B cell (primary cell): ENCODE results near the gene CCDC138. TPM values are rescaled to one million over a fixed set of nuclear protein-coding genes. Genes with fewer than 3 reads are reported as not detected.

Source experiments
- ATAC-seq: fragments of 200-7000 bp; cut with Tn5 transposase; one replicate; pipeline ENCODE4 v1.10.0; 2021; ENCODE audit warnings: low read depth, mild to moderate bottlenecking, moderate number of reproducible peaks, moderate library complexity
- CTCF ChIA-PET: fragments of 350-600 bp; sonication (Branson Sonifier 250); formaldehyde crosslinking; loops from one replicate; lab custom pipeline; 2021; ENCODE audit warnings: antibody characterized with exemption, inconsistent platforms; lab: Charles Lee
- POLR2A ChIA-PET: fragments of 350-600 bp; sonication (Branson Sonifier 250); formaldehyde crosslinking; loops from one replicate; lab custom pipeline; 2021; ENCODE audit warnings: antibody characterized with exemption; lab: Charles Lee
- DNase-seq: peaks from one replicate; pipeline ENCODE4 v3.0.0; 2013
- H2AFZ ChIP-seq: 2 replicates; pipeline ENCODE4 v1.6.1; 2012; ENCODE audit warnings: mild to moderate bottlenecking, low read depth, low read length; ENCODE audit not compliant: insufficient read depth, poor library complexity, severe bottlenecking
- H3K27ac ChIP-seq, 2 donors: 1 replicate in 1 of 2; 2 replicates in 1 of 2; pipeline ENCODE4 v1.5.1; 2012 to 2013; ENCODE audit warnings: low read length in 2 of 2, mild to moderate bottlenecking in 2 of 2, moderate library complexity in 1 of 2
- H3K27me3 ChIP-seq, 4 experiments: fragments of 200-600 bp in 1 of 4; sonication (generic) in 1 of 4; replicated peaks in 1 of 4; 1 replicate in 2 of 4; 2 replicates in 2 of 4; pipeline versions ENCODE4 v1.6.1 to v1.7.0; 2013 to 2016; ENCODE audit warnings: low read length in 3 of 4, mild to moderate bottlenecking in 2 of 4, mixed read lengths in 1 of 4, moderate library complexity in 1 of 4; ENCODE audit not compliant: insufficient read depth in 4 of 4, control insufficient read depth in 3 of 4; ENCODE audit errors: control extremely low read depth in 1 of 4
- H3K36me3 ChIP-seq, 2 experiments: replicated peaks in 1 of 2; 1 replicate in 1 of 2; 2 replicates in 1 of 2; pipeline versions ENCODE4 v1.6.1 to v1.7.1; 2013; ENCODE audit warnings: low read length in 1 of 2; ENCODE audit not compliant: insufficient read depth in 2 of 2, control insufficient read depth in 1 of 2; ENCODE audit errors: control extremely low read depth in 1 of 2, extremely low read depth in 1 of 2
- H3K4me1 ChIP-seq, 2 donors: fragments of 200-600 bp in 1 of 2; sonication (generic) in 1 of 2; 1 replicate in 1 of 2; 2 replicates in 1 of 2; pipeline versions ENCODE4 v1.5.1 to v1.6.1; 2013 to 2017; ENCODE audit warnings: low read length in 2 of 2; ENCODE audit not compliant: control insufficient read depth in 2 of 2, insufficient read depth in 2 of 2
- H3K4me2 ChIP-seq: replicated peaks from 2 replicates; pipeline ENCODE3; 2012; ENCODE audit warnings: mild to moderate bottlenecking, low read depth, low read length; ENCODE audit not compliant: poor library complexity, severe bottlenecking
- H3K4me3 ChIP-seq, 5 experiments: fragments of 200-600 bp in 1 of 5; sonication (generic) in 1 of 5; 1 replicate in 3 of 5; 2 replicates in 2 of 5; pipeline versions ENCODE4 v1.5.1 to v1.7.0; 2011 to 2016; ENCODE audit warnings: low read length in 4 of 5, mild to moderate bottlenecking in 4 of 5, low read depth in 2 of 5, control low read depth in 1 of 5, moderate library complexity in 1 of 5; ENCODE audit not compliant: insufficient read depth in 1 of 5; ENCODE audit errors: control extremely low read depth in 1 of 5, extremely low read depth in 1 of 5
- H3K79me2 ChIP-seq: fragments of 200-600 bp; sonication (generic); one replicate; pipeline ENCODE4 v1.6.0; 2016; ENCODE audit warnings: low read length; ENCODE audit not compliant: control insufficient read depth, insufficient read depth
- H3K9ac ChIP-seq: fragments of 200-600 bp; sonication (generic); 2 replicates; pipeline ENCODE4 v1.6.1; 2017; ENCODE audit warnings: mild to moderate bottlenecking, low read length, moderate library complexity
- H3K9me3 ChIP-seq, 3 donors: one replicate each; pipeline versions ENCODE4 v1.6.1 to v1.7.1; 2013; ENCODE audit warnings: low read length in 2 of 3; ENCODE audit not compliant: control insufficient read depth in 2 of 3, insufficient read depth in 1 of 3; ENCODE audit errors: control extremely low read depth in 1 of 3
- H4K20me1 ChIP-seq: 2 replicates; pipeline ENCODE4 v1.6.0; 2012; ENCODE audit warnings: mild to moderate bottlenecking, low read length; ENCODE audit not compliant: insufficient read depth, control insufficient read depth, poor library complexity, severe bottlenecking
- H3K27ac Mint-ChIP-seq: one replicate; pipeline ENCODE4 v1.8.0; 2021; ENCODE audit warnings: mixed read lengths
- H3K27me3 Mint-ChIP-seq: one replicate; pipeline ENCODE4 v1.8.0; 2021; ENCODE audit warnings: mixed read lengths
- H3K4me1 Mint-ChIP-seq: one replicate; pipeline ENCODE4 v1.8.0; 2021; ENCODE audit warnings: mixed read lengths
- H3K4me3 Mint-ChIP-seq: one replicate; pipeline ENCODE4 v1.8.0; 2021; ENCODE audit warnings: mixed read lengths
- H3K9me3 Mint-ChIP-seq: one replicate; pipeline ENCODE4 v1.8.0; 2022; ENCODE audit warnings: mixed read lengths; ENCODE audit not compliant: insufficient read depth
- EZH2 ChIP-seq: IDR thresholded peaks from 2 replicates; pipeline ENCODE4 v1.6.1; 2012; ENCODE audit warnings: borderline replicate concordance, low read depth, mild to moderate bottlenecking, moderate library complexity, low read length; ENCODE audit not compliant: insufficient read depth, poor library complexity, severe bottlenecking
- WGBS: methylation state at CpG from one replicate; pipeline ENCODE4 v1.1.5; 2013; ENCODE audit warnings: missing lambda C conversion rate; ENCODE audit not compliant: insufficient coverage; 5-methylcytosine and 5-hydroxymethylcytosine counted together
- intact Hi-C: fragments of 100-400 bp; cut with micrococcal nuclease; formaldehyde crosslinking; loops from one replicate; pipeline ENCODE4 v1.10.0; 2022
- polyA plus RNA-seq: library from polyadenylated mRNA; depleted of rRNA; stranded (reverse); fragments of >200 nt; gene quantifications from 2 replicates; pipeline ENCODE4 v1.2.3, GENCODE V29; 2012
- total RNA-seq, 2 donors: library from RNA; stranded (reverse); fragments of 120-200 nt in 1 of 2; gene quantifications; 1 replicate in 1 of 2; 2 replicates in 1 of 2; pipeline versions ENCODE4 v1.2.3 to v1.2.4, GENCODE V29; 2013 to 2022
- TF ChIP-seq, protein P1 (sequence below): fragments of 200-600 bp; IDR thresholded peaks from one replicate; pipeline ENCODE4 v1.8.0; 2022; ENCODE audit warnings: antibody characterized with exemption, mild to moderate bottlenecking

The CCDC138 gene
- total and polyA plus RNA-seq, 2 donors (not counting 1 experiment from before 2014, with no cell fraction given) = 3.3 to 16.3 TPM

DNA sequence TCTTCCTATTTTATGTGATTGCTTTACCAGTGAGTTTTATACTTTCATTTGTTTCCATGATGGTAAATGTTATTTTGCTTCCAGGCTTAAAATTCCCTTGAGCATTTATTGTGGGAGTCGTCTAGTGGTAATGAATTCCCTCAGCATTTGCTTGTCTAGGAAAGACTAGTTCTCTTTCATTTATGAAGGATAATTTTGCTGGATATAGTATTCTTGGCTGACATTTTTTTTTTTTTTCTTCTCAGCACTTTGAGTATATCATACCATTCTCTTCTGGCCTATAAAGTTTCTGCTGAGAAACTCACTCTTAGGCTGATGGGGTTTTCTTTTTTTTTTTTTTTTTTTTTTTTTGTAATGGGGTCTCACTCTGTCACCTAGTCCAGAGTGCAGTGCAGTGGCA lies 103.3 kb downstream of the CCDC138 start:
- ATAC-seq = no peak
- H3K27ac Mint-ChIP-seq = no peak overlapping the region
- H3K79me2 ChIP-seq = no peaks in the 10 kb centered on the region

DNA sequence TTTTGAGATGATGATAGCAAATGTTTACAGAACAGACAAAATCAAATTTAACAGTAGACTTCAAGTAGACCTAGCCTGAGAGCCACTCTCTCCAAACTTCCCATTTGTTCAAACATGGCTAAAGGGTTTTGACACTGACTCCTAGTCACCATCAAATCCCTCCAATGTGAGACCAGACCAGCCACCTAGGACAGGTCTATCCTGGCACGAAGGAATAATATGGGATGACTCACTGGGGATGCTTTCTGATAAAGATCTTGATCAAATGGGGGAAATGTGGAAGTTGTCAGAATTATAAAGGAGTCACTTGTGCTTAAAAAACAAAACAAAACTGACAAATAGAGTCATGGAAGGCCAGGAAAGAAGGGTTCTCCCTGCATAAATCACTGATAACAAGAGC lies 106.7 kb downstream of the CCDC138 start:
- H3K27me3 ChIP-seq = no peaks in the 10 kb centered on the region
- POLR2A ChIA-PET = no interaction called here
- H3K9me3 ChIP-seq = peaks cover 0 to 25% (median 21%) of the 10 kb centered on the region in 3 donors
- DNase-seq (no peak), ATAC-seq (no peak)
- H3K4me1 ChIP-seq = no peaks in the 10 kb centered on the region
- Mint-ChIP-seq H3K4me3 (no peak overlapping the region), H3K27me3 (no peaks in the 10 kb centered on the region), H3K4me1 (no peaks in the 10 kb centered on the region), H3K27ac (no peak overlapping the region), H3K9me3 (peaks cover 8% of the 10 kb centered on the region)
- H3K9ac ChIP-seq = no peak overlapping the region
- intact Hi-C loops = no loop called here
- H3K27ac ChIP-seq = no peak overlapping the region
- H4K20me1 ChIP-seq = no peaks in the 10 kb centered on the region
- TF ChIP-seq EZH2 = no peak
- TF ChIP-seq, protein P1, sequence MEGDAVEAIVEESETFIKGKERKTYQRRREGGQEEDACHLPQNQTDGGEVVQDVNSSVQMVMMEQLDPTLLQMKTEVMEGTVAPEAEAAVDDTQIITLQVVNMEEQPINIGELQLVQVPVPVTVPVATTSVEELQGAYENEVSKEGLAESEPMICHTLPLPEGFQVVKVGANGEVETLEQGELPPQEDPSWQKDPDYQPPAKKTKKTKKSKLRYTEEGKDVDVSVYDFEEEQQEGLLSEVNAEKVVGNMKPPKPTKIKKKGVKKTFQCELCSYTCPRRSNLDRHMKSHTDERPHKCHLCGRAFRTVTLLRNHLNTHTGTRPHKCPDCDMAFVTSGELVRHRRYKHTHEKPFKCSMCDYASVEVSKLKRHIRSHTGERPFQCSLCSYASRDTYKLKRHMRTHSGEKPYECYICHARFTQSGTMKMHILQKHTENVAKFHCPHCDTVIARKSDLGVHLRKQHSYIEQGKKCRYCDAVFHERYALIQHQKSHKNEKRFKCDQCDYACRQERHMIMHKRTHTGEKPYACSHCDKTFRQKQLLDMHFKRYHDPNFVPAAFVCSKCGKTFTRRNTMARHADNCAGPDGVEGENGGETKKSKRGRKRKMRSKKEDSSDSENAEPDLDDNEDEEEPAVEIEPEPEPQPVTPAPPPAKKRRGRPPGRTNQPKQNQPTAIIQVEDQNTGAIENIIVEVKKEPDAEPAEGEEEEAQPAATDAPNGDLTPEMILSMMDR = no peak
- no peaks in the 10 kb centered on the region for H3K36me3 ChIP-seq
- no peak overlapping the region for H2AFZ ChIP-seq
- no CpG with 5 or more reads among the region's 1 CpG for WGBS
- no peak overlapping the region for H3K4me3 ChIP-seq
- no peaks in the 10 kb centered on the region for H3K79me2 ChIP-seq
- no peak overlapping the region for H3K4me2 ChIP-seq
- CTCF ChIA-PET = no interaction called here

More for the DNA sequence above, 103.3 kb downstream of the CCDC138 start:
- Histone ChIP-seq H3K4me2 (no peak overlapping the region), H3K4me3 (no peak overlapping the region), H3K9me3 (peaks cover 0 to 26% (median 24%) of the 10 kb centered on the region in 3 donors), H4K20me1 (no peaks in the 10 kb centered on the region), H3K36me3 (no peaks in the 10 kb centered on the region), H2AFZ (no peak overlapping the region), H3K27ac (no peak overlapping the region), H3K27me3 (no peaks in the 10 kb centered on the region), H3K4me1 (no peaks in the 10 kb centered on the region), H3K9ac (no peak overlapping the region)
- TF ChIP-seq, protein P1 = no peak
- TF ChIP-seq EZH2 = no peak
- Mint-ChIP-seq H3K9me3 (peaks cover 8% of the 10 kb centered on the region), H3K4me1 (no peaks in the 10 kb centered on the region), H3K27me3 (no peaks in the 10 kb centered on the region), H3K4me3 (no peak overlapping the region)
- DNase-seq = no peak
- ChIA-PET CTCF (no interaction called here), POLR2A (no interaction called here)
- WGBS = no CpG with 5 or more reads among the region's 1 CpG
- intact Hi-C loops = no loop called here
